C4-2B (cell line): ENCODE measurements around the gene ANK3.

ENCODE experiments used
- H3K27ac ChIP-seq: fragments of 450-650 bp; 2 replicates; pipeline ENCODE4 v1.5.1; 2017
- CTCF ChIP-seq: fragments of 450-650 bp; conservative IDR thresholded peaks from 2 replicates; pipeline ENCODE4 v1.5.1; 2017; ENCODE audit warnings: mild to moderate bottlenecking
- ZFX ChIP-seq: fragments of 450-650 bp; IDR thresholded peaks from 2 replicates; pipeline ENCODE4 v1.6.1; 2017

The ANK3 gene

GRCh38 chr10:60422809-60423208 is 33.1 kb upstream of the ANK3 start:
- no peak for TF ChIP-seq ZFX
- TF ChIP-seq CTCF: no peak
- no peak overlapping the region for H3K27ac ChIP-seq

GRCh38 chr10:60420991-60421894 is 31.6 kb upstream of the ANK3 start:
- H3K27ac ChIP-seq: no peak overlapping the region
- no peak for TF ChIP-seq CTCF
- TF ChIP-seq ZFX: no peak

- no peak overlapping the region for H3K27ac ChIP-seq
- TF ChIP-seq ZFX: no peak
- no peak for TF ChIP-seq CTCF
Measured at GRCh38 chr10:60419249-60419648, 29.6 kb upstream of the ANK3 start.

- H3K27ac ChIP-seq: no peak overlapping the region
- TF ChIP-seq ZFX: no peak
- no peak for TF ChIP-seq CTCF
Measured at GRCh38 chr10:60417901-60418300, 28.2 kb upstream of the ANK3 start.

- TF ChIP-seq CTCF (no peak), ZFX (no peak)
- H3K27ac ChIP-seq: no peak overlapping the region
Measured at GRCh38 chr10:60417024-60417423, 27.3 kb upstream of the ANK3 start.

- TF ChIP-seq ZFX (no peak), CTCF (no peak)
- no peak overlapping the region for H3K27ac ChIP-seq
Measured at GRCh38 chr10:60414877-60415585, 25.4 kb upstream of the ANK3 start.

- TF ChIP-seq ZFX (no peak), CTCF (no peak)
- H3K27ac ChIP-seq: no peak overlapping the region
Measured at GRCh38 chr10:60414111-60414510, 24.4 kb upstream of the ANK3 start.
